Hematopoietic multipotent progenitor cell treated with erythropoietin and hydrocortisone succinate and interleukin-3 and kit ligand, for 8 days (in vitro differentiated cells): ENCODE data around the gene NPIPB8.
"Not testable (repeated sequence)": the region's sequence is repeated elsewhere in the genome, so short reads cannot be mapped to it uniquely, and the experiment has no call there.

Source experiments
- DNase-seq: peaks from one replicate; pipeline ENCODE4 v3.0.0-alpha.2; 2015

NPIPB8 gene

DNA sequence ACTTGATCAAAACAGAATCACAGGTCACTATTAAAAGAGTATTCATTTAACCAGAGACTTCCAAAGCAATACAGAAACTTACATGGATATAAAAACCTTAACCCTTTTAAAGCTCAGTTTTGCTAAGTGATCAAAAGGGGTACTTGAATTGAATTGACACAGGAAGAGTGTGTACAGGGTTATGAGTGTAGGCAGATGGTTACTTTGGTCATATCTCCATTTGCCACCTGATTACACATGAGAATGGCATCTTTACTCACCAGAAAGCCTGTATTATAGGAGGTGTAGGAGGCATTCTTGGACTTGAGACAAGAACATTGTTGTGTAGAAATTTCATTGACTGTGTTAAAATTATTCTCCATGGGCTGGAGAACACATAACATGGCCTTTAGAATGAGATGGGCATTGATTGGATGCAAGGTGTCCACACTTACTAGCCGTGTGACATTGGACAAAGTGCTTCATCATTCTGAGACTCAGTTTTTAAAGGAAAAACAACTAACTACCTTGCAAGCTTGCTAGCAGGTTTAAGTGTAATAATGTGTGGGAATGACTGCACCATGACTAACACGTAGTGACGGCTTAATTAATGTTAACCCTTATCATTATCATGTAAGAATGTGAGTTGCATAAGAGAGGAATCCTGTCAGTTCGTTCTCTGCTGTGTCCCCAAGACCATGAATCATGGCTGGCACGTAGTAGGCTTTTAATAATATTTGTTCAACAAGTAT is 1.6 kb upstream of the NPIPB8 start:
- not testable (repeated sequence) for DNase-seq

DNA sequence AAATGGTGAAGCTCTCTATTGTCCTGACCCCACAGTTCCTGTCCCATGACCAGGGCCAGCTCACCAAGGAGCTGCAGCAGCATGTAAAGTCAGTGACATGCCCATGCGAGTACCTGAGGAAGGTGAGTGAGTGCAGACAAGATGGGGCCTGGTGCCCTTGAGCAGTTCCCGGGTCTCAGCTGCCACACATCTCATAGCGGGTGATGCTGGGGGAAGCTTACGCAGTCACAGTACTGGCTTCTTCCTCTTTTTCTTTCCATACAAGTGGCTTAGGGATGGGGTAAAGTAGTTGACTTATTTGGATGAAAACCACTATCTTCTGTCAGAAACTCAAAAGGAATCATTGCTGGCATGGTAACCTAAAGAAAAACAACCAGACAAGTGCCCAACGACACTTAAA is 494 bp downstream of the NPIPB8 start:
- DNase-seq, result not testable (repeated sequence)

DNA sequence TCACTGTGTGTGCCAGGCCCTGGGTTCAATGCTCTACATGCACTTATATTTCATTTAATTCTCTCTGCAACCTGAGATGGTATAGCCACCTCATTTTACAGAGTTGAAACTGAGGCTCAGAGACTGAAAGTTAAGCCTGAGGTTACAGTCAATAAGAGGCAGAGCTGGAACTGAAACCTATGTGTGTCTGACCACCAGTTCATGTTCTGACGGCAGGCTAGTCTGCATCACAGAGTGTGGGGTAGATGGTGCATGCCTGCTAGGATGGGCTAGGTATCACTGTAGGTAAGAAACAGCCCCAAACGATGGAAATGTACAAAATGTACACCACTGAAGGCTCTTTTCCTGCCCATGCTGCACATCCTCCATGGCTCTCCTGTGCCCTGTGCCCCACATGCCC is 2.1 kb downstream of the NPIPB8 start:
- not testable (repeated sequence) for DNase-seq

DNA sequence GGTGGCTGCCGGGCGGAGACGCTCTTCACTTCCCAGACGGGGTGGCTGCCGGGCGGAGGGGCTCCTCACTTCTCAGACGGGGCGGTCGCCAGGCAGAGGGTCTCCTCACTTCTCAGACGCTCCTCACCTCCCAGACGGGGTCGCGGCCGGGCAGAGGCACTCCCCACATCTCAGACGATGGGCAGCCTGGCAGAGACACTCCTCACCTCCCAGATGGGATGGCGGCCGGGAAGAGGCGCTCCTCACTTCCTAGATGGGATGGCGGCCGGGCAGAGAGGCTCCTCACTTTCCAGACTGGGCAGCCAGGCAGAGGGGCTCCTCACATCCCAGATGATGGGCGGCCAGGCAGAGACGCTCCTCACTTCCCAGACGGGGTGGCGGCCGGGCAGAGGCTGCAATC is 28.4 kb downstream of the NPIPB8 start:
- DNase-seq, result not testable (repeated sequence)

DNA sequence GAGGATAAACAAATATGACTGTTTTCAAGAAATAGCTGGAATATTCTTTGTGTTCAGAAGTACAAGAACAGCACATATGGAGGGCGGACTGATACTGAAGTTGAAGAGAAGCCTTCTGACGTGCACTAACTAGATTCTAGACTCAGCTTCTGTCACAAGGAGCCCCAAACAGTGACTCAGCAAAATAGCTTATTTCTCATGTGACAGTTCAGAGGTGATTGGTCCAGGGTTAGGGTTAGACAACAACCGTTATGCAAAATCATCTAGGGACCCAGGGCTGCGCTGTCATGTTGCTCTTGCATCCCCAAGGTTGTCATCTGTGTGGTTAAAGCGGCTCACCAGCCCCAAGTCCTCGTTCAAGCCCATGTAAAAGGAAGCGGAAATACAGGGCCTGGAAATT is 29.6 kb downstream of the NPIPB8 start:
- DNase-seq, result not testable (repeated sequence)

DNA sequence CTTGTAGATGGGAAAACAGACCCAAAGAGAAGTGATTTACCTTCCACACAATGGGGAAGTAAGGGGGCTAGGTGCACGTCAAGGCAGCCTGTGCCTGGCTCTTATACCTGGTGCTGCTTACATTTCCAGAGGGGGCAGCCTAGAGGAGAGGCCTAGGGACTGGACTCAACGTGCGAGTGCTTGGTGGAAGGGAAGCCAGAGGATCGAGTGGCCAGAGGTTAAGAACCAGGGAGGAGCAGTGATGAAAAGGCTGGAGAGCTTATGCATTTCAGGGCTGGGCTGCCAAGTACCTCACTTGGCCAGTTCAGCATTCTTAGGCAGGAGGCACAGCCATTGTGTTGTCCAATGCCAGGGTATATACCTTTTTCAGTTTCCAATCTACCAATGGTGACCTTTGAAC is 30.3 kb downstream of the NPIPB8 start:
- not testable (repeated sequence) for DNase-seq

DNA sequence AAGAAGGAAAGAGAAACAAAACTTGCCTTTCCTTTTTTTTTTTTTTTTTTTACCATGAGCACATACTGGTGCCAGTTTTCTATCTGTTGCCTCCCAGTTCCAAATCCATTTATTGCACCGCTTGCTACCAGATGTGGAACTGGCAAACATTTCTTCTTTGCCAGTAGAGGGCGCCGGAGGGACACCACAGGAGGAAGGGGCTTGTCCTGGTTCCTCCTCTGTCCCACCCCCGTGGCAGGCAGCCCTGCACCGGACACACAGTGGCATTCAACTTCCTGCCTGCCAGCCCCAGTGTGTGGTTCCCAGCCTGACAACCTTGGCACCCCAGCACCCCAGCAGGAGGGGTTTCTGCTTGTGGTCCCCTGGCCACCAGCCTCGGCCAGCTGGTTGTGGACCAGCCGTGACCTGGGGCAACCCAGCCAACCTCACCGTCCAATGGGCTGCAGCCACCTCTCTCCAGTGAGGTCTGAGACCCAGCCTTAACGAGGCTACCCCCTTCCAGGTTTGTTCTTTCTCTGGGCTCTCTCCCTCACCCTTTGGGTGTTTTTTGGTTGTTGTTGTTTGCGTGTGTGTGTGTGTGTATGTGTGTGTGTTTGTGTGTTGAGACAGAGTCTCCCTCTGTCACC is 50.6 kb downstream of the NPIPB8 start:
- DNase-seq, result not testable (repeated sequence)

DNA sequence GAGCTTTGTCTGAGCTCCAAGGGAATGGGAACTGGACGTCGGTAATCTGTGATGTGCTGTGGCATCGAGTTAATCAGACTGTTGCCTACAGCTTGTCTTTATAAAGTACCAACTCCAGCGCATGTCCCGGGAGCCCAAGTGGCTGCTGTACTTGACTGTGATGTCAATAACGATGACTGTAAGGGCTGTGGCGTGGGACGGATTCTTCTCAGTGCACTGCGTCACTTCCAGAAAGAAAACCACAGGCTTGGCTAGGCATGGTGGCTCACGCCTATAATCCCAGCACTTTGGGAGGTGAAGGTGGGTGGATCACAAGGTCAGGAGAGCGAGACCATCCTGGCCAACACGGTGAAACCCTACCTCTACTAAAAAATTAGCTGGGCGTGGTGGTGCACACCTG is 51.6 kb downstream of the NPIPB8 start:
- DNase-seq, result not testable (repeated sequence)

DNA sequence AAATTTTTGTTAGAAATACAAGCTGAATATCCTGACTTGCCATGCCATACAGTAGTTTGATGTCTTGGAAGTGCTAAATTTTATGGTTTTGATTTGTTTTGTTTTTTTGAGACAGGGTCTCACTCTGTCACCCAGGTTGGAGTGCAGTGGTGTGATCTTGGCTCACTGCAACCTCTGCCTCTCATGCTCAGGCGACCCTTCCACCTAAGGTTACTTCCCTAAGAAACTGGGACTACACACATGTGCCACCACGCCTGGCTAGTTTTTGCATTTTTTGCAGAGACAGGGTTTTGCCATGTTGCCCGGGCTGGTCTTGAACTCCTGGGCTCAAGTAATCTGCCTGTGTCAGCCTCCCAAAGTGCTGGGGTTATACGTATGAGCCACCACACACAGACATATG is 53.9 kb downstream of the NPIPB8 start:
- DNase-seq, result not testable (repeated sequence)

DNA sequence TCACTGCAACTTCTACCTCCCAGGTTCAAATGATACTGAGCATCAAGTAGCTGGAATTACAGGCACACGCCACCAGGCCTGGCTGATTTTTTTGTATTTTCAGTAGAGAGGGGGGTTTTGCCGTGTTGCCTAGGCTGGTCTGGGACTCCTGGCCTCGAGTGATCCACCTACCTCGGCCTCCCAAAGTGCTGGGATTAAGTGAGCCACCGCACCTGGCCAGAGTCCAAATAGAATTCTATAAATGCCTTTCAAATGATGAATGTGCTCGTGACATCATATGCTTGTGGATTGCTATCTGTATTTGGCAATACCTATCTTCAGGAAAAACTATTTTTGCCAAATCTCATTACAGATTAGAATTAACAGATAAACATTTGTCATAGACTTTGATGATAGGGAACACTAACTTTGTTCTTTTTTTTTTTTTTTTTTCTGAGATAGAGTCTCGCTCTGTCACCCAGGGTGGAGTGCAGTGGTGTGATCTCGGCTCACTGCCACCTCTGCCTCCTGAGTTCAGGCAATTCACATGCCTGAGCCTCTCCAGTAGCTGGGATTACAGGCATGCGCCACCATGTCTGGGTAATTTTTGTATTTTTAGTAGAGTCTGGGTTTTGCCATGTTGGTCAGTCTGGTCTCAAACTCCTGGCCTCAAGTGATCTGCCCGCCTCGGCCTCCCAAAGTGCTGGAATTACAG is 55.5 kb downstream of the NPIPB8 start:
- not testable (repeated sequence) for DNase-seq

DNA sequence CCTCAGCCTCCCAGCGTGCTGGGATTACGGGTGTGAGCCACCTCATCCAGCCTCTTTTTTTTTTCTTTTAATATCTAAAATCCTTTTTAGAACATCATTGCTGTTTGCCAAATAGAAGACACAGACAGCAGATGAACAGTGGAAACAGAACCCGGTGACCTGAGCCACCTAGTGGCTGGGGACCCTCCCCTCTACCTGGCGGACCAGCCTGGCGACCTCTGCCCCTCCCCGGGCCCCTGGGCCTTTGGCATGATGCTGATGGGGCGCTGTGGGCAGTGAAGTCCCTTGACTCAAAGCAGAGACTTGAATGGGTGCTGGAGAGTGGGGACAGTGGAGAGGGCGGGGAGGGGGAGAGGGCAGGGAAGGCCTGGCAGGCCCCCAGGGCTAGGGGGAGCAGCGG is 61.9 kb downstream of the NPIPB8 start:
- DNase-seq, result not testable (repeated sequence)

DNA sequence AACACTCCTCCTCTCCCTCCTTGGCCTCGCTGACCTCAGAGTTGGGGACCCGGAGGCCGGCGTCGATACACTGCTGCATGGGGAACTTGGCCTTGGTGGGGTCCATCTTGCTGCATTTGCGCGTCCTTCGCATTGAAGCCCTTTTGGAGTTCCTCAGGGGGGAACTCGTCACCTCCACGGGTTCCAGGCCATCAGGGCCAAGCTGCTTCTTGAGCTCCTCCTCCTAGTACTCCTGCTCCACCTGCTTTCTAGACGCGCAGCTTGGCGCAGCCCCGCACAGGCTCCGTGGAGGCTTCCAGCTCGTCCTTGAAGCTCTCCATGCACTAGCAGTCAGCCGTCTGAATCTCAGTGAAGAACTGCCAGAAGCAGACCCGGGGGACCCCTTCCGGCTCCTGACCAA is 62.5 kb downstream of the NPIPB8 start:
- not testable (repeated sequence) for DNase-seq

DNA sequence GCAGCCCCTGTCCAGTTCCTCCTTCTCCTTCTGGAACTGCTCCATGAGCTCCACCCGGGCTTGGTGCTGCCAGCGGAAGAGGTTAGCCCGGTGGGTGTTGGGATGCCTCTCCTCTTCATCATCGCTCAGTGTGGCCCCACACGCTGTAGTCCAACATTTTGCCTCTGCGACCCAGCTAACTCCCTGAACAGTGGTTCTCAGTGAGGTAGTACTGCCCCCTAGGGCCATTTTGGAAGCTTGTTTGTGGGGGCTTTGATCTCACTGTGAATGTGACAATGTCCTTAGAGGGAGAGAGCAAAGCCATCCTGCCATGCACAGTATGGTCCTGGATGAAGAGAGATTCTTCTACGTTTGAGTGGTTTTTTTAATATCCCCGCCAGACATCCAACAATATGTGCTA is 63.5 kb downstream of the NPIPB8 start:
- DNase-seq, result not testable (repeated sequence)

DNA sequence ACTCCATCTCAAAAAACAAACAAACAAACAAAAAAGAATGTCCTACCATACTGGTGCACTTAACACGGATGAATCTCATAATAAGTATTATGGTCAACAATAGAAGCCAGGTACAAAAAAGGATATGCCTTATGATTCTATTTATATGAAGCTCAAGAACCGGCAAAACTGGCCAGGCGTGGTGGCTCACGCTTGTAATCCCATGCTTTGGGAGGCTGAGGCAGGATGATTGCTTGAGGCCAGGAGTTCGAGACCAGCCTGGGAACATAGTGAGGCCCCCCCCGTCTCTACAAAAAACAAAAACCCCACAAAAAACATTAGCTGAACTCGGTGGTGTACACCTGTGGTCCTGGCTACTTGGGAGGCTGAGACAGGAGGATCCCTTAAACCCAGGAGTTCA is 66.4 kb downstream of the NPIPB8 start:
- not testable (repeated sequence) for DNase-seq
